Measurements from ENCODE around the gene MPO.

GRCh38 chr17:58321571-58322525 lies 41.1 kb upstream of the MPO start:
- no peak for TF ChIP-seq POLR2A (IDR thresholded peaks at IDR 0.05)
- no peak for TF ChIP-seq CTCF (IDR thresholded peaks at IDR 0.05 in 4 of 5, conservative IDR thresholded peaks at IDR 0.05 in 1 of 5)
